ENCODE results near the gene KCNJ15.

Gene KCNJ15

DNA sequence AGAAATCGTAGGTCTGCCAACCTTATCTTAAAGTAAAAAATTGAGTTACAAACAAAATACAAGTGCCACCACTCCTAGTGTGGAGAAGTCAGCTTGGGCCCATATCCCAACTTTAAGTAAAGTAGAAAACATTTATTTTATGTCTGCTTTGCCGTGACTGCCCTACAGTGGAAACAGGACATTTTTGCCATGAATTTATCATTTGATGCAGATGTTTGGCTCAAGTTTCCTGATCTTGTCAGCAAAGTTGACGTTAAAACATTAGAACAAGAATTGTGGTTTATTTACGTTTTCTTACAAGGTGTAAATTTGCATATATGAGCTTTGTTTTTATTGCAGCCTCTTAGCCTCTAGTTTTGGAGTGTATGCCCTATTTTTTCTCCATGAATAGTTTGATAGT is 17.1 kb upstream of the KCNJ15 start:
- TF ChIP-seq, protein P1, sequence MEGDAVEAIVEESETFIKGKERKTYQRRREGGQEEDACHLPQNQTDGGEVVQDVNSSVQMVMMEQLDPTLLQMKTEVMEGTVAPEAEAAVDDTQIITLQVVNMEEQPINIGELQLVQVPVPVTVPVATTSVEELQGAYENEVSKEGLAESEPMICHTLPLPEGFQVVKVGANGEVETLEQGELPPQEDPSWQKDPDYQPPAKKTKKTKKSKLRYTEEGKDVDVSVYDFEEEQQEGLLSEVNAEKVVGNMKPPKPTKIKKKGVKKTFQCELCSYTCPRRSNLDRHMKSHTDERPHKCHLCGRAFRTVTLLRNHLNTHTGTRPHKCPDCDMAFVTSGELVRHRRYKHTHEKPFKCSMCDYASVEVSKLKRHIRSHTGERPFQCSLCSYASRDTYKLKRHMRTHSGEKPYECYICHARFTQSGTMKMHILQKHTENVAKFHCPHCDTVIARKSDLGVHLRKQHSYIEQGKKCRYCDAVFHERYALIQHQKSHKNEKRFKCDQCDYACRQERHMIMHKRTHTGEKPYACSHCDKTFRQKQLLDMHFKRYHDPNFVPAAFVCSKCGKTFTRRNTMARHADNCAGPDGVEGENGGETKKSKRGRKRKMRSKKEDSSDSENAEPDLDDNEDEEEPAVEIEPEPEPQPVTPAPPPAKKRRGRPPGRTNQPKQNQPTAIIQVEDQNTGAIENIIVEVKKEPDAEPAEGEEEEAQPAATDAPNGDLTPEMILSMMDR (IDR thresholded peaks at IDR 0.05) = no peak

DNA sequence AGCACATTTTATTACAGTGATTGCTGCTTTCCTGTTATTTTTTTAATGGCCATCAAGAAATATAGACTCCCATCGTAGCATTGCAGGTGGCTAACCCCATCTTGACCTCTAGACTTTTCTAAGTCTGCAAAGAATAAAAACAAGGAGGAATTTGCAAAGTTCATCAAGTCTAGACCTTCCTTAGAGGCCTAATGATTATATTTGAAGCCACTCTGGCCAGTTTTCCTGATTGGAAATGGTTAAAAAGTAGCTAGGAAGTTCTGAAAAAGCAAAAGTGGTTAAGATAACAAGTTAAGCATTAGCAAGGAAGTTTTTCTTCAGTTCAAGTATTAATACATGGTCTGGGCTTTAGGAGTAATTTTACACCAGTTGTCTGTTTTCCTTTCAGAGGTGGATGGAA is 16.7 kb upstream of the KCNJ15 start:
- TF ChIP-seq, protein P1 (IDR thresholded peaks at IDR 0.05) = no peak

- TF ChIP-seq, protein P1 (IDR thresholded peaks at IDR 0.05) = no peak
Measured at GRCh38 chr21:38241029-38241740, 15.6 kb upstream of the KCNJ15 start.

DNA sequence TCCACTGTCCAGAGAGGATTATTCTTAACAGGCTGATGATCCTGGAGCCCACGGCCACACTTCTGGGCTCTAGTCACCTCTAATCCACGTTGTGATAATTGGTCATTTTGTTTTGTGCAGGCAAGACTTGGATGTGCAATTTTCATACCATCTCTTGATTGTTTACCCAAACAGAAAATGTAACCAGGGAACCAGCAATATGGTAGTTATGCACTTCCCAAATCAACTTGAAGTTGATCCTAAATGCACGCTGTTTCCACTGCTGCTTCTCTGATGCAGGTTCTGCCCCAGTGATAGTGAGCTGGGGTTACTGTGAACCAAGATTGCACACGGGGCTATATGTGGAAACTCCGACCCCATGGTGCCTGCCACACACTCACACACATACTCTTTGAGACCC is 14.7 kb upstream of the KCNJ15 start:
- TF ChIP-seq, protein P1 (IDR thresholded peaks at IDR 0.05) = no peak

DNA sequence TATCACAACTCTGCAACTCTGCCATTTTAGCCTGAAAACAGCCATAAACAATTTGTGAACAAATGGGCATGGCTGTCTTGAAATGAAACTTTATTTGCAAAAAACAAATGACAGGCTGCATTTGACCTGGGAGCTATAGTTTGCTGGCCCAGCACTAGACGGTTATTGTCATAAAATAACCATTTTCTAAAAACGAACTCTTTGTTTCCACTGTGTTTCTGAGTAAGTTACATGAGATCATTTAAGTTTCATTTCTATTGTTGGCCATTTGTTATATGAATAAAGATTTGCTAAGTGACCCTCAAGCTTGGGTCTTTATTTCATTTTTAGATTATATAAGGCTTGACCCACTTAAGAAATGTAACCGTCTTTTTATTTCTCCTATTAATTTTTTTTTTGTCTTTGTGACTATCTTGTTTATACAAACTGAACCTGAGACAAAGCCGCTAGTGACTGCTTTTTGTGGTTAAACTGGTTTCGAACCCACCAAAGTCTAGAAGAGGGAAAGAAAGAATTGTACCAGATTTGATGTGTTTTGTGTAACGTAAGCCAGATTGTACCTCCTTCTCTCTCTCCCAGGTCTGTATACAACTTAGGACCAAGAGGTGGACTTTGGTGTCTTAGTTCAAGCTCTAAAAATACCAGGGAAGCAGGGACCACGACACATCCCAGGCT is 12.9 kb upstream of the KCNJ15 start:
- TF ChIP-seq, protein P1 (IDR thresholded peaks at IDR 0.05) = no peak

DNA sequence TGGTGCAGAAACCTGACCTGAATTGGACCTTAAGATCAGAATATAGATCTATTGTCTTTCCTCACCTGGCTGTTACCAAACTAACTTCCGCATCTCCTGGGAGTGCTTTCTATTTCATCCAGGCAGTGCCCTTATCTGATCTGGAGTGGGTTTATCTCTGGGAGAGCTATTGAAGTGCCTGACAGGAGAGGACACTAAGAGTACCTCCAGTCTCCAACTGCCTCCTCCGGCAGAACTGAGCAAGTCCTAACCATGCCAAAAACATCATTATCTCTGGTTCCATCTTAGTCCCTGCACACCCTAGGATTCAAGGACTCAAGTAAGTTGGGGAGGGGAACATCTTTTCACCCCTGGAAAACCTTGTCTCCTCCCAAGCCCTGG is 12.4 kb upstream of the KCNJ15 start:
- TF ChIP-seq, protein P1 (IDR thresholded peaks at IDR 0.05) = no peak

- TF ChIP-seq, protein P1 (IDR thresholded peaks at IDR 0.05) = no peak
Measured at GRCh38 chr21:38244885-38245869, 11.6 kb upstream of the KCNJ15 start.
